GM21515 (cell line): Measurements from ENCODE around the gene ANKRD11.
"Not testable (repeated sequence)": the region's sequence is repeated elsewhere in the genome, so short reads cannot be mapped to it uniquely, and the experiment has no call there.

Experiments
- ATAC-seq: cut with Tn5 transposase; IDR thresholded peaks from one replicate; pipeline ENCODE4 v1.9.1; 2021; ENCODE audit not compliant: unreplicated experiment

Gene ANKRD11

GRCh38 chr16:89433363-89433984 is 56.9 kb downstream of the ANKRD11 start:
- not testable (repeated sequence) for ATAC-seq

GRCh38 chr16:89431630-89432029 is 58.7 kb downstream of the ANKRD11 start:
- no peak for ATAC-seq

DNA sequence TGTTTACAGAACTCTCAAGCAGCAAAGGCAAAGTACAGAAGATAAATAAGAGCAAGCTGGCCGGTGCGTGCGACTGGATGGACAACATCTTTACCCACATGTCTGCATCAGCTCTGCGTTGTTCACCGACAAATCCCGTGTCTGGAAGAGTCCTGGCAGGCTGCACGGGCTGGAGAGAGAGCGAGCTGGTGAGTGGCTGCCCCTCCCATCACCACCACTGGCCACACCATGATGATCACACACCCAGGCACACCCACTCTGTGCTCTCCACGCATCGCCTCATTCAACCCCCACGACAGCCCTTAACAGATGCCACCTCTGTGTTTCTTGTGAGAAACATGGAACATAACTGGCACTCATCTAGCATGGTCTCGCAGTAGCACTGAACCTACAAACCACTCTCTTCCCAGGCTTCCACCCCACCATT is 59.2 kb downstream of the ANKRD11 start:
- ATAC-seq = no peak

DNA sequence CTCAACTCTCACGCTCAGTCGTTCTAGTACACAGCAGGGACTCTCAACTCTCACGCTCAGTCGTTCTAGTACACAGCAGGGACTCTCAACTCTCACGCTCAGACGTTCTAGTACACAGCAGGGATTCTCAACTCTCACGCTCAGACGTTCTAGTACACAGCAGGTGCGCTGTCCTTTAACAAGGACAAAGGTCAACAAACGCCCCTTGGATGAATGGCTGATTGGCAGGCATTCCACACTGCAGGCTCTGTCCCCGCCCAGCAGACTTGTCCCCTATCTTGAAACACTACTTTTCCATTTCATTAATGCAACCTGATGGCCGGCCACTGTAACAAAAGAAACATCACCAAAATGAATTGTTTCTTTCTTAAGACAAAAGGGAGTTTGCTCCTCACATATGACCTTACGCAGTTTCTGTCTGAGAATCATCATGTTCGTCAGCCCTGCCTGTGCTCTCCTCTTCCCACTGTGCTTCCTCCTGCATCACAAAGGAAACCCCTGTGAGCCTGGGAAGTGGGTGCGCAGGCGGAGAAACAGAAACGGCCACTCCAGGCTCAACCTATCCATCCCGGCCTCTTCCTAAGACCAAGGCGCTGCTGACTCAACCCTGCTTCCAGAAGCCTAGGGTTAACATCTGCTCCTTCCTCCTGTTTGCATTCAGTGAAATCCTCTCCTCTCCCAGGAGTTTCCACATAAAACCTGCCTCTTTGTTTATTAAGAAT is 59.8 kb downstream of the ANKRD11 start:
- no peak for ATAC-seq

DNA sequence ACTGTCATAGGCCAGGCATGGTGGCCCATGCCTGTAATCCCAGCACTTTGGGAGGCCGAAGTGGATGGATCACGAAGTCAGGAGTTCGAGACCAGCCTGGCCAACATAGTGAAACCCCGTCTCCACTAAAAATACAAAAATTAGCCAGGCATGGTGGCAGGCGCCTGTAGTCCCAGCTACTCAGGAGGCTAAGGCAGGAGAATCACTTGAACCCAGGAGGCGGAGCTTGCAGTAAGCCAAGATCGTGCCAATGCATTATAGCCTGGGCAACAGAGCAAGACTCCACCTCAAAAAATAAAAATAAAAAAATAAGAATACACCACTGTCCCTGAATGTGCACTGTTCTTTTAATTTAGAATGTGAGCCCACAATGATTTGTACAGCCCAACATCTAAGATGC is 61.8 kb downstream of the ANKRD11 start:
- ATAC-seq = not testable (repeated sequence)

DNA sequence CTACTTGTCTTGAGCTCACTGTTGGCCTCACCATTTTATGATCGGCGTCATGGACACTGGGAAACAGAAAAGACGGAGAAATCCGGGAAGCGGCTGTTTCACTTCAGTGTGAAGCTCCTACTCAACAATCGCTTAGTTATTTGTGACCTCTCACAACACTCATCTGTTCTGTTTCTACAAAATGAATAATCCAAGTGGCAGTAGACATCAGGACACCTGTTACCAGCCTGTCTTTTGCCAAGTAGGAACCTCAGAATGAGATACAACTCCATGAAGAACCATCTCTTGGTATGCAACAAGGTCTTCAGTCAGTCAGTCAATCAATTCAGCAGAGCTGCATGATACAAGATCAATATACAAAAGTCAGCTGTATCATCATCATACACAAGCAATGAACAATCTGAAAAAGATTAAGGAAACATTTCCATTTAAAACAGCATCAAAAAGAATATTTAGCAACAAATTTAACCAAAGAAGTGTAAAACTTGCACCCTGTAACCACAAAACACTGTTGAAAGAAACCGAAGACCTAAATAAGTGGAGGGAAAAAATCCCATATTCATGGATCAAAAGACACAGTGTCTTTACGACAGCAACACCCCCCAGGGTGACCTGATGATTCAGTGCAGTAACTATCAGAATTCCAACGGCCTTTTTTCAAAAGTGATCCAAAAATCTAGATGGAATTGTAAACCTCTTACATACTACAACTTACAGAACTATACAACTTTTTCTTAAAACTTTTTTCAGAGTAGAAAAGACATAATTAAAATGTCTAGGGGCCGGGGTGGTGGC is 63.4 kb downstream of the ANKRD11 start:
- ATAC-seq = no peak

DNA sequence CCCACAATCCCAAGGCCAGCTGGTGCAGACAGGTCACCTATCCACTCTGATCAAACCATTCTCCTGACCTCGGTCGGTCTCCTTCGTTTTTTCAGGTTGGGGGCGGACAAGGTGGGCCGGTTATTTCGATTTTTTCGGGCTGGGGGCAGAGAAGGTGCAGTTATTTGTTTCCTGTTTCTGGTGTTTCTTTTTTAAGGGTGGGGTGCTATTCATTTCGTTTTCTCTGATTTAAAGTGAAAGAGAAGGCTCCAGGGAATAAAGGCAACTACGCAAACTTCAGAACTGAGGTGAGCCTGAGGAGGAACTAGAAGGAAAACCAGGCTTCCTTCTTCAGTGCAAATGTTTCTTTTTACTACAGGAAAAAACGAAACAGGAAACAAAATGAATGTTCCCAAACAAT is 64.8 kb downstream of the ANKRD11 start:
- ATAC-seq = no peak

DNA sequence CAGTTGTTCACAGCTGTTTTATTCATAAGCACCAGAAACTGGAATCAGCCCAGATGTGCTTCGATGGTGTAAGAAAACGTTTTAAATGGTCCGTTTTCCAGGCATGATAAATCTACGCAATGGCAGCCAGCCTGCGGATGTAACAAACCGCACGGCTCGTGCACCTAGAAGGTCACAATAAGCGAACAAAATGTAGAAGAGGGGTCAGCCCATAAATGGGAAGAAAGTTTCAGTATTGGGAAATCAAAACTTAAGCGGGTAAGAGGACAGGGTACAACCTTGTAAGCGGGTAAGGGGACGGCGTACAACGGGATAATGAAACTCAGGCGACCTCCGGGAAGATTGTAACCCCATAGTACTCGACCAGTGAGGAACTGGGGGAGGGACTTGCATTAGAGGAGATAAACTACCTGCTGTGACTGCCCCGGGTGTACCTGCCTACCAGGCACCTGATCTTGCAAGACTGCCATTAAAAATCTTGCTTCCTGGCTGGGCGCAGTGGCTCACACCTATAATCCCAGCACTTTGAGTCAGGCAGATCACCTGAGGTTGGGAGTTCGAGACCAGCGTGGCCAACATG is 66.6 kb downstream of the ANKRD11 start:
- ATAC-seq = no peak

DNA sequence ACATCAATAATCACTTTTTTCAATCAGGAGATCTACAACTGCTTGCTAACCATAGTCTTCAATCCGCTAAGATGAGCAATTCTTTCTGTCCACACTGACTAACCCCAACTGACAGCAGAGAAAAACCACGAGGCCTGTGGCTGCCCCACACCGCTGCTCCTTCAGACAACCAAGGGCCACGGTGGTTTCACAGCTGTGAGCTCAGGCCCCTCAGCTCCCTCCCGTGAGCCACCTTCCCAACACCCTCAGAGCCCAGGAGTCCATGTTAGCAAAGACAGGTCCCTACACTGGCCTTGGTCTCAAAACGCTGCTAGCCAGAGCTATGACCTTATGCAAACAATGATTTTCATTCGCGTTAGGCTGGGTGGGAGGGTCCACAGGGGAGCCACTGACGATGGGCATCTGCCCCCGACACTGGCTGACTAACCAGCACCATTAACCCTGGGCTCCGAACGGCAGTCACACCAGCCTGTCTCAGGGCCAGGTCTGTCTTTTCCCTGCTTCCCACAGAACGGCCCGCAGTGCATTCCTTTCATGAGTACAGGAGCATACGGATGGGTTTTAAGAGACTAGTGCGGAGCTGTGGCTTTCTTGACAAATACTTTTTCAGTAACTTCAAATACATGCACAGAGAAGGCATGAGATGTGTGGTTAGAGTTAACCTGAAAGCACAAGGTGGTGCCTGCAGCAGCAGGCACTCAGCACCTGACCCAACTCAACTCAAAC is 67.3 kb downstream of the ANKRD11 start:
- ATAC-seq = peak; percentile 65

GRCh38 chr16:89422527-89422904 is 67.8 kb downstream of the ANKRD11 start:
- ATAC-seq = peak; percentile 59

- not testable (repeated sequence) for ATAC-seq
Measured at GRCh38 chr16:89421300-89421699, 69.1 kb downstream of the ANKRD11 start.

GRCh38 chr16:89420204-89420603 is 70.2 kb downstream of the ANKRD11 start:
- ATAC-seq = no peak

GRCh38 chr16:89418352-89418751 is 72.0 kb downstream of the ANKRD11 start:
- no peak for ATAC-seq

- ATAC-seq = no peak
Measured at GRCh38 chr16:89417352-89417751, 73.0 kb downstream of the ANKRD11 start.

- ATAC-seq = no peak
Measured at GRCh38 chr16:89413811-89414585, 76.4 kb downstream of the ANKRD11 start.

- ATAC-seq = no peak
Measured at GRCh38 chr16:89412811-89413210, 77.5 kb downstream of the ANKRD11 start.

GRCh38 chr16:89411335-89411850 is 79.0 kb downstream of the ANKRD11 start:
- ATAC-seq = no peak

GRCh38 chr16:89410794-89411309 is 79.5 kb downstream of the ANKRD11 start:
- no peak for ATAC-seq

DNA sequence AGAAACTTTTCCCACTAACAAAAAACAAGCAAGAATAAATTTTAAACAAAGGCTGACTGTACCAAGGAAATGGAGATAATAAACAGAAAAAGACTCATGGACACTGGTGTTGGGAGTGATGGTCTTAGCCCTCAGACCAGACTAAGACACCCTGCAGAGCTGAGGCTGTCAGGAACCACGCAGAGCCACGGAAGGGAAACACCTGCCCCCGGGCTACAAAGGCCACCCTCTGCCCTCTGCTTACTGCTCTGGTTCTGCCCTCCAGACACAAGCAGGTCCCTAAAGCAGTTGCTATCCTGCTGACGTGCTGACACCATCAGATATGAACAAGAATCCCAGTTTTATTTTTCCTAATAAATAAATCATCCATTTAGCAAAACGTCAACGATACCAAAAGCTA is 80.0 kb downstream of the ANKRD11 start:
- no peak for ATAC-seq
